ENCODE data around the gene CSPG4.

GRCh38 chr15:75761446-75762356 is 49.1 kb upstream of the CSPG4 start:
- no peak for TF ChIP-seq EZH2 (IDR thresholded peaks at IDR 0.05; ENCODE audit: borderline replicate concordance, low read depth, low read length, severe bottlenecking)
- TF ChIP-seq, protein P1, sequence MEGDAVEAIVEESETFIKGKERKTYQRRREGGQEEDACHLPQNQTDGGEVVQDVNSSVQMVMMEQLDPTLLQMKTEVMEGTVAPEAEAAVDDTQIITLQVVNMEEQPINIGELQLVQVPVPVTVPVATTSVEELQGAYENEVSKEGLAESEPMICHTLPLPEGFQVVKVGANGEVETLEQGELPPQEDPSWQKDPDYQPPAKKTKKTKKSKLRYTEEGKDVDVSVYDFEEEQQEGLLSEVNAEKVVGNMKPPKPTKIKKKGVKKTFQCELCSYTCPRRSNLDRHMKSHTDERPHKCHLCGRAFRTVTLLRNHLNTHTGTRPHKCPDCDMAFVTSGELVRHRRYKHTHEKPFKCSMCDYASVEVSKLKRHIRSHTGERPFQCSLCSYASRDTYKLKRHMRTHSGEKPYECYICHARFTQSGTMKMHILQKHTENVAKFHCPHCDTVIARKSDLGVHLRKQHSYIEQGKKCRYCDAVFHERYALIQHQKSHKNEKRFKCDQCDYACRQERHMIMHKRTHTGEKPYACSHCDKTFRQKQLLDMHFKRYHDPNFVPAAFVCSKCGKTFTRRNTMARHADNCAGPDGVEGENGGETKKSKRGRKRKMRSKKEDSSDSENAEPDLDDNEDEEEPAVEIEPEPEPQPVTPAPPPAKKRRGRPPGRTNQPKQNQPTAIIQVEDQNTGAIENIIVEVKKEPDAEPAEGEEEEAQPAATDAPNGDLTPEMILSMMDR (IDR thresholded peaks at IDR 0.05; ENCODE audit: borderline replicate concordance, extremely low read depth, low read length, poor library complexity, severe bottlenecking): no peak

All from DND-41 (cell line).